GM12892 (cell line): Measurements from ENCODE around the gene UGCG.

Experiments used
- POLR2A ChIP-seq: IDR thresholded peaks from 2 replicates; pipeline ENCODE4 v1.6.1; 2011; ENCODE audit warnings: low read depth, low read length, control low read depth
- TAF1 ChIP-seq: IDR thresholded peaks from 2 replicates; pipeline ENCODE4 v1.6.1; 2011; ENCODE audit warnings: low read depth, mild to moderate bottlenecking, control low read depth, low read length, borderline replicate concordance

GRCh38 chr9:111860443-111860842 is 36.2 kb upstream of the UGCG start:
- no peak for TF ChIP-seq TAF1
- TF ChIP-seq POLR2A = no peak
